Activated CD4-positive, alpha-beta T cell treated with anti-CD3 and anti-CD28 coated beads, Interleukin-2, Interleukin-6, amounts not matched to agents 100 ng/mL and 50 ng/mL, durations not matched to agents 16 hours and 8 hours (primary cell): ENCODE results near the gene KCNJ11.

ENCODE experiments used
- DNase-seq: peaks from one replicate; pipeline ENCODE4 v3.0.0-alpha.2; 2020

Gene KCNJ11

DNA sequence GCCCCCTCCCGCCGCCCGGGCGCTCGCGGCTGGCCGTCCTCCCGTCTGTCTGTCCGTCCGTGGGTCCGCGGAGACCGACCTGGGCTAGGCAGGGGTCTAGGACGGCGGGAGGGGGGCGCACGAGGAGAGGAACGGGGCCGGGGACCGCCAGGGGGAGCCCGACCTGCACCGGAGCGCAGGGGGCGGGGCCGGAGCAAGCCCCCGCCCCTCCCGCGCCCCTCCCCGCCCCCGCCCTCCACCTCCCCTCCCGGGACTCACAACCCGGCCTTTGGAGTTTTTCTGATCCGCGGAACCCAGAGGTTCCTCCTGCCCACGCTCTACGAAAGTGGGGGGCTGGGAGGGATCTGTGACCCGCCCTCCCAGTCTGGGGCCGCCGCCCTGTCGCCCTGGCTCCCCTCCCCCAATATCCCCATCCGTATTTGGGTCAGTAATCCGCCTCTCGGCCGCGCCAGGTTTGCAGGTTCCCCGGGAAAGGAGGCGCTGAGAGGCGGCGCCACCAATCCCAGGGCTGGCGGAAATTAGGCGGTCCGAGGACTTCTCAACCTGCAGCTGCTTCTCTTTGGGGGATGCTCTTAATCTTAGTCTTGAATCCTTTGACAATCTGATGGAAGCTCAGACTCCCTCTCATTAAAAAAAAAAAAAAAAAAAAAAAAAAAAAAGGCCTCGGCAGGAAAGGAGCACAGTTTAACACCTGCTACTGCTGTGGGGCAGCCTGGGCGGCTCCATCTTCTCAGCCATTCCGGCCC, 925 bp upstream of the KCNJ11 start:
- peak; percentile 69 for DNase-seq

DNA sequence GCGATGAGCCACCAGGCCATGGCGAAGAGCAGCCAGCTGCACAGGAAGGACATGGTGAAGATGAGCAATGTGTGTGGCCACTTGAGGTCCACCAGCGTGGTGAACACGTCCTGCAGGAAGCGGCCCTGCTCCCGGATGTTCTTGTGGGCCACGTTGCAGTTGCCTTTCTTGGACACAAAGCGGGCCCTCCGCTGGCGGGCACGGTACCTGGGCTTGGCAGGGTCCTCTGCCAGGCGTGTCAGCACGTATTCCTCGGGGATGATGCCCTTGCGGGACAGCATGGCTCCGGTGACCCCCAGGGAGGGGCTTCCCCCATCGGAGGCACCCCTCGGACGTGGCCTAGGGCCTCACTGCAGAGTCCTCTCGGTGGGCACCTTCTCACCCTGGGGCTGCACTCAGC, 648 bp downstream of the KCNJ11 start:
- DNase-seq = no peak

DNA sequence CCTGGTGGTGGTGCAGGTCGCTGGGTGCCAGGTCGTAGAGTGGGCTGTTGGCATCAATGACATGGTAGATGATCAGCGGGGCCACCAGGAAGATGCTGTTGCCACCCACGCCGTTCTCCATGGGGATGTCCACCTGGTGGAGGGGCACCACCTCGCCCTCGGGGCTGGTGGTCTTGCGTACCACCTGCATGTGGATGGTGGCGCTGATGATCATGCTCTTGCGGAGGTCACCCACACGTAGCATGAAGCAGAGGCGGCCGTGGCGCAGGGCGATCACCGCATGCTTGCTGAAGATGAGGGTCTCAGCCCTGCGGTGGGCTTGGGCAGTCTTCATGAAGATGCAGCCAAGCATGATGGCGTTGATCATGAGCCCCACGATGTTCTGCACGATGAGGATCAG, 1.2 kb downstream of the KCNJ11 start:
- DNase-seq = no peak

DNA sequence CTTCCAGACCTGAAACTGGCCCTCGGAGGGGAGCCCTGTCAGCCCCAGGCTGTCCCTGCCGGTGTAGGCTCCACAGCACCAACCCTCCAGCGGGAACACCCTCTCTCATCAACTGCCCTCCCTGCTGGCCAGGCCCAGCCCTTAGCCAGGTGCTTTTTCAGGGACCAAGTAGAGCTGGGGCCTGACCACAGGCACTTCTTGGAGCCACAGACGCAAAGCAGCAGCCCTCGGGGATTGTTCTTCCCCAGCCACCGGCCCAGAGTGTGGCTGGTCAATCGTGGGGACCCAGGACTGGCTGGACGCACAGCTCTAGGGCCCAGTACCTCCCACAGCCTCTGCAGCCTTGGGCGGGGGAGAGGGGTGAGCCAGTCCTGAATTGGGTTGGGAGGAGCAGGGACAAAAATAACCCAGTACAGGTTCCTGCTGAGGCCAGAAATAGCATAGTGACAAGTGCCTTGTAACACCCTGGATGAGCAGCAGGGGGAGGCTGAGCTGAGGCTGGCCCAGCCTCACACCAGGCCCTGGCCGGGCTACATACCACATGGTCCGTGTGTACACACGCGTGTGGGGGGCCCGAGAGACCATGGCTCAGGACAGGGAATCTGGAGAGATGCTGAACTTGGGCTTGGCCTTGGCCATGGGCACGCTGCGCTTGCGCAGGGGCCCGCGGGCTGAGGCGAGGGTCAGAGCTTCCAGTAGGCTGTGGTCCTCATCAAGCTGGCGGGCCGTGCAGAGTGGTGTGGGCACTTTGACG, 2.0 kb downstream of the KCNJ11 start:
- DNase-seq = peak; percentile 56

DNA sequence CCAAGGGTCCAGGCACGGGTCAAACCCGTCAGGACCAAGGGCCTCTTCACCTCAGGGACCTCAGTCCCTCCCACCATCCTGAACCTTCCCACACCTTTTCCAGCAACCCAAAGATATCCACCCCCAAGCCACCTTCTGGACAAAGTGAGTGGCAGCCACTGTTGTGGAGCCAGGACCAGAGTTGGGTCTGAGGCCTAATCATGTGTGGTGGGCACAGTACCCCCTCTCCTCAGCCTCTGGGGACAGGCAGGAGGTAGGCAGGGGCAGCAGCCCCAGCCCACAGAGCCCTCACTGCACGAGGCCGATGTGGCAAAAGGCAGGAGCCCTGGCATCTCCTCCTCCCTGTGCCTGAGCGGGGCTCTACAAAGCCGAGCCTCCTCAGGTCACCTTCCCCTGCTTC, 2.5 kb downstream of the KCNJ11 start:
- no peak for DNase-seq

DNA sequence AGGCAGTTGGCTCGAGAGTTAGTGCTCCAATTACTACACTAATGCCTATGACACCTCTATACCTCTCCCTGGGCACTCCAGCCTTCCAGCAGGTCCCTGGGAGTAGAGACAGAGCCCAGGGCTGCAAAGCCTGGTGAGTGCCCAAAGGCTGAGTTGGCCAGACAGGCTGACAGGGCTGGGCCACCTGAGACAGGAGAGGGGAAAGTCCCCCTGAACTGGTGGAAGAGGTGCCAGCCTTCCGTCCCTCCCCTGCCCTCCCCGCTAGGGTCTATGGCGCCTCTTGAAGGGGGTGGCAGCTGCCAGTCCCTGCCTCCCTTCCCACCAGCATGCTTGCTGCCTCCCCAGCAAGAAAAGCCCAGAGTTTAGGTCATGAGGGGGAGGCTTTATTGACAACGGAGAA, 3.0 kb downstream of the KCNJ11 start:
- no peak for DNase-seq

DNA sequence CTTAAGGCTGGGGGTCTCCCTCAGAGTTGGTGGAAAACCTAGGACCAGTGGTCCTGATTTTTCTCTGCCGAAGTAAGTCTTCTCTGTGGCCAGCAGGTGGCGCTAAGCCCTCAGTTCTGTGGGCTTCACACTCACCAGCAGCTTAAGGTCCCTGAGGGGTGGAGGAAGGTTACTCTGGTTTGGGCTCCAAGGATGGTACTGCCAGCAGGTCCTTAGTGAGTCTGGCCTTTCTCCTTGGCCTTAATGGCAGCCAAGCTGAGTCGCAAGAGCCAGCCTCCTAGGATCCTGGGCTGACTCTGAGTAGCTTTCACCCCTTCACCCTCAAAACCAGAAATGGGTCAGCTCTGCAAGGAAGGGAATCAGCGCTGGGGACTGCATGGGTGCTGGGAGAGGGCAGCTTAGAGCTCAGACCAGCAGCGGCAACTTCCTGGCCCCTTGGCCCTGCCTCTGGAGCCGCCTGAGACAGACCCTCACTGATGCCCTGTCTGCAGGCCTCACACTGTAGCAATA, 4.4 kb downstream of the KCNJ11 start:
- DNase-seq = peak; percentile 81

DNA sequence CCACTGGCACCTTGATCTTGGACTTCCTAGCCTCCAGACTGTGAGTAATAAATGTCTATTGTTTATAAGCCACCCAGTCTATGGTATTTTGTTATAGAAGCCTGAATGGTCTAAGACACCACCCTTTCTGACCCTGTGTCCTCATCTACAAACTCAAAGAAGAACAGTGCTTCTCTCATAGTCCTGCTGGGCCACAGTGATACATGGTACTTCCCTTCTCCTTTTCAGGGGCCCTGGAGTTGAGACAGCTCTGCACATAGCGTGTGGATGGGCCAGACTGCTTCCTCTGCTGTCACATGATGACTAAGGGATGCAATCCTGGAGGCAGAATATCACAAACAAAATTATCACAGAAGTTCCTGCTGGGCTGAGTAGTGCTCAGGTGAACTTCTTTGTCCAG, 5.0 kb downstream of the KCNJ11 start:
- no peak for DNase-seq

DNA sequence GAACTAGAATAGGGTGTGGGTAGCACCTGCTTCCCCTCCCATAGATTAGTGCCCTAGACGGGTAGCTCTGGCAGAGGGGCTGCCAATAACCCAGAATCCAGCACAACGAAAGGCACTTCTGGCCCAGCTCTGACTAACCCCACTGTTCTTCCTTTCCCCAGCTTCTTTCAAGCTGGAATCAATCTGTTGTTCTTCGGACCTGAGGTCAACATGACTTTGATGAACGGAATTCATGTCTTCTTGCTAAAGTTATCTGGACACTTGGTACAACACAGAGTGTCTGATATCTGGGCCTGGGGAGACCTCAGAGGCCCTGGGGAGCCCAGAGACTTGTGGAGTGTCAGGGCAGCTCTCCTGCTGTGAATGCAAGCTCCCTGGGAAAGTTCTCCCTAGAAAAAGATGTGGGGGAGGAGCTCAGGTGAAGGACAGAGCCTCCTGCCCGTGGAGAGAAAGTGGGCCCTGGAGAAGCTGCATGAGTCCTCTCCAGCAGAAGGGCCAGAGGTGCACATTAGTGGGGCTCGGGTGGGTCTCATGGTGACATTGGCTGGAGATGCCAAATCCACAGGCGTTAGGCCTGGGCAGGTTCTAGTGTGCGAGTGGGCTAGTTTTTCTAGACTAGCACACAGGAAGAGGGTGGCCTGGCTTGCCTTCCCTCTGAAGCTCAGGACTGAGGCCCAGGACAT, 6.3 kb downstream of the KCNJ11 start:
- no peak for DNase-seq

DNA sequence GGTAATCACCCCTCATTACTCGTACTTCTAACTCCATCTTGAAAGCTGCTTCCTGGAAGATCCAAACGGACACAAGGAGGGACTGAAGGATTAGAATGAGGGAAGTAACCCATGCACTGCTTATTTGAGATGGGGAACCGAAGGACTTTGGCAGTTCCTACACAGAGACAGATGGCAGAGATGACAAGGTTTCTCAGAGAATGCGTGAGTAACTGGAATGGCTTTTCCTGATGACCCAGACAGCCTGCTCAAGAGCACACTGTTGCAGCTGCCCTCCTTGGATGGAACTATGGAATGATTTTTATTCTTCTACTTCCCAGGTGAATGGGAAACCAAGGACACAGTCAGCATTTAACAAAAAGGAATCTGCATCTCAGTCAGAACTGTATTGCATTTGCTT, 7.3 kb downstream of the KCNJ11 start:
- no peak for DNase-seq

DNA sequence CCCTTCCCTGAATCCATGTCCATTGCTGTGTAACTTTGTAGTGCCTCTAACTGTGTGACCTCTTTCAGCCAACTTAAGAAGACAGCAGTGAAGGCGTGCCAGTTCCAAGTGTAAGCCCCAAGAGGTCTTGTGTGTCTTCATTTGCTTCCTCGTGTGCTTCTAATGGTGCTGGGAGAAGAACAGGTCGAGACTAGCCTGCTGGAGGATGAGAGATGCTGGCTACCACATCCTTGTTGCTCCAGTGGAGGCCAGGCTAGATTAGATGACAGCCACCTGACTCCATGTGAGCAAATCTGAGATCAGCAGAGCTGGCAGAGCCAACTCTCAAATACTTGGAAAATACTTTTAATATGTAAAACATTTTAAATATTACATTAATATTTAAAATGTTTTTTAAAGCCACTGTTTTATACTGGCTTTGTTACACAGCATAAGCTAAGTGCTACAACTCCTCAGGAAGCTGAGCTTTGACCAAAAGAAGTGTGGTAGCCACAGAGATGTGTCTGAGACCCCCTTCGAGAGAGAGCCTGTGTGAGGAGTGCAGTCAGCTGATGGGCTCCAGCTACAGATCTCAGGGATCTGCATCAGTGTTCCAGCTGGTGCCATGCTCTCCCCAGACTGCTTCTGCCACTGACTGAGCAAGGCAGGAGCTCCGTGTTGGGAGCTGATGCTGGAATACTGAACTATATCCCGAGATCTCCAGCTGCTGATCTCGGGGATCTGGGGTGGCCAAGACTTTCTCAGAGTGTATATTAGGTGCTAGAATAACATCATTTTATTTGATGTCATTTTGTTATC, 8.9 kb downstream of the KCNJ11 start:
- DNase-seq = no peak

DNA sequence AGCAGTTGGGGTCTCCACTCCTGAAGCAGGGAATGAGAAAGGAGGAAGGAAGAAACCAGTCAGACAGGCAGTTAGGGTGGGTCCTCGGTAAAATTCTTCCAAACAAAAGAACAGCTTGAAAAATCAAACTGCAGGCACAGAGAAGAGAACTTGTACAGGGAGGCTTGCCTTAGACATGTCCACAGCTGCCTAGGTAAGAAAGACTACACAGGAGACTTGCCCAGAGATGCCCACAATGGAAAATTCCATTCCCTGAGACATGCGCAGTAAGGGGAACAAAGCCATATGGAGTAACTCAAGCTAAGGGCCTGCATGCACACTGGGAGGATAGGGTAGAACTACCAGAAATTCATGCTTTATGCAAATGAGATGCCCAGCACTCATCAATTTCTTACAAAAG, 9.8 kb downstream of the KCNJ11 start:
- no peak for DNase-seq

DNA sequence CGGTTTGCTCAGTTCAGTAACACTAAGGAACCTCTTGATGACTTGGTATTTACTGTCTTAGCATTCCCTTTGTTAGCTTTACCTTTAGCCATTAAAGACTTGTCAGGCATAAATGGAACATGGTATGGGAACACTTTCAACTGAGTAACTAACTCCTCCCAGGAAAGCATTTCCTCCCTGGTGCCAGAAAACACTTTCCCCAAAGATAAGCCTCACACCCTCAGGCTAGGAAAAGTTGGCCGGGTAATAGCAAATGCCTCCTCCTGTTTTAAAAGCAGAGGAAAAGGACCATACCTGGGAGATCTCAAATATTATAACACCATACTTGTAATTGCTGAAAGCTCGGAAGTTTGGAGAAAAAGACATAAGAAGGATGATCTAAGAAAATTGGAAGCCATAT, 12.0 kb downstream of the KCNJ11 start:
- DNase-seq = no peak

DNA sequence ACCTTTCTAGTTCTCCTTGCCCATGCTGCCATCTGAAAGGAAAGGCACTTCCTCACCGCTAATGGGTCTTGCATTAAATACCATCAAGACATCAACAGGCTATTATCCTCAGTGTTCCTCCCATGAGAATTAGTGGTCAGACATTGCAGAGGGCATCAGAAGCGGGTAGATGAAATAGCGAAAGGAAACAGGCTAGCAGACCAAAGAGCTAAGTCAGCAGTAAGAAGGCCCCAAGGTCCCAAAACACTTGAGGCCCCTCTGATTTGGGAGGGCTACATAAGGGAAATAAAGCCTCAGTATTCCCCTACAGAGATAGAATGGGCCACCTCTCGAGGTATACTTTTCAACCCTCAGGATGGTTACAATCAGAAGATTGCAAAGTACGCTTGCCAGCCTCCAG, 12.9 kb downstream of the KCNJ11 start:
- no peak for DNase-seq

DNA sequence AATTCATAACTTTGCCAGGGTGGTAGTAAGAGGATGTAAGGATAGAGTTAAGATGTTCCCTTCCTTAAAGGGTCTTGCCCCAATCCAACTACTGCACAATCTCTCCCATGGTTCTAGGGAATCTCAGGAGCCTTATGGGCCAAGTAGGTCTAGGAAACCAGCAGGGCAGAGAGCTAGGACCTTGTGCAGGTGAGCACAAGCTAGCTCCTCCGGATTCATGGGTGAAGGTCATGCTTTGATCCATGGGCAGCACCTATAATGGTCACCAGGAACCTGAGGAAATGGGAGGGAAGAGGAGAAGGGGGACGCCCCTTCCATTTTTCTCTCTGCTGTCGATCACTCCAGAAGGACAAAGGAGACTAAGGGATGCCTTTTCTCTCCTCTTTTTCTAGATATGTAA, 16.8 kb downstream of the KCNJ11 start:
- no peak for DNase-seq

DNA sequence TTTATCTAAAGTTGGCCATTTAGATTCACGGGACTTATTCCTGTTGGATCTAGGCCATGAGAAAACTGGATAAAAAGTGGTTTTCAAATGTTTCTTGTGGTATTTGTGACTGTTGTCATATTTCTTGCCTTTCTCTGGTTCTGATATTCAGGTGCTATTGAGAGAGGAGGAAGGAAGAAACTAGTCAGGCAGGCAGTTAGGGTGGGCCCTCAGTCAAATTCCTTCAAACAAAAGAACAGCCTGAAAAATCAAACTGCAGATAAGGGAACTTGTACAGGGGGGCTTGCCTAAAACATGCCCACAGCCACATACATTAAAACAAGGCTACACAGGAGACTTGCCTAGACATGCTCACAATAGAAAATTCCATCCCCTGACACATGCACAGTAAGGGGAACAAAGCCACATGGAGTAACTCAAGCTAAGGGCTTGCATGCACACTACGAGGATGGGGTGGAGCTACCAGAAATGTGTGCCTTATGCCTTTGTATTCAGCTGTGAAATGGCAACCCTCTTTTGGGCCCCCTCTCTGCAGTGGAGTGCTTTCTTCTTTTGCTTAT, 18.7 kb downstream of the KCNJ11 start:
- DNase-seq = no peak

DNA sequence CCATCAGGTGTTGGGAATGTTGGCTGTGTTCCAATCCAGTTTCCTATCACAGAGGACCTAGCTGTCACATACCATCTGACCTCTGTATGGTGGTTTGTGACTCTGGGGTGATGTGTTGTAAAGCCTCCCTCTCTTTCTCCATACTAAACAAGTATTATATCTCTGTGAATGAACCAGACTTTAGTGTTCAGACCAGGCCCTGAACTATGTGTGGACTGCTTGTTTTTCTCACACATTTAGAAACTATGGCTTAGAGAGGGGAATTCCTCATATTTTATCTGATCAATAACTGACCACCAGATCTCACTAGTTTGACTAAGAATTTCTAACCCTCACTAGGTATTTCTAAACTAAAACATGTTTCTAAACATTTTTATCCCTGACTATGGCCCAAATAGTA, 19.4 kb downstream of the KCNJ11 start:
- DNase-seq = no peak

DNA sequence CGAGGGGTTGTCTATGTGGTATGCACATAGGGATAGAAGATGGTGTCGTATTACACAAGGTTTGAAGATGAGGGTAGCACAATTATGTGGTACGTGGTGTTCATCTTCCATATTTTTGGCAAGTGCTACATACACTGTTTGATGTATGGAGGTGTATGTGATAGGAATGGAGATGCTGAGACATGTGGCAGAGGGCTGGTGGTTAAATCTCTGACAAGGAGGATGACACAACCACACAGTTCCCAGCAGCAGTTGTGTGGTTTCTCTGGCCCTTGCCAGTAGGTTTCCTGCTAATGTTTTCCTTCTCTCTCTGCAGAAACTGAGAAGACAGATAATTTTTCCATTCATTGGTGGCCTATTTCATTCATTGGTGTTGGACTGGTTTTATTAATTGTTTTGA, 19.9 kb downstream of the KCNJ11 start:
- DNase-seq = no peak

DNA sequence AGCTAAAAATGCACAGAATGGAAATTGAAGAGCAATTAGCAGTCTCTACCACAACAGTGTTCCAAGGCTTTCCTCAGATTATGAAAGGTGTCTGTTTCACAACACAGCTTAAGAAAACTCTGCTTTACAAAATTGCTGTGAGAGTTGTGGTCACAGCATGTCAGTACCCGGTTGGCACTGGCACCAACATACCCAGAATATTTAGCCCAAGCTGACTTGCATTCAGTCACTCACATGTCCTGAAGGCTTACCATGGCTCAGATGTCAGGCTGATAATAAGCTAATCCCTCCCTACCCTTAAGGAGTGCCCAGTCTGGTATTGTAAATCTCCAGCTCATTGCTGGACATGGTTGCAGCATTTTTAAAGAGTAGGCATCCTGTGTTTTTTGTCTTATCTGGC, 22.0 kb downstream of the KCNJ11 start:
- no peak for DNase-seq

DNA sequence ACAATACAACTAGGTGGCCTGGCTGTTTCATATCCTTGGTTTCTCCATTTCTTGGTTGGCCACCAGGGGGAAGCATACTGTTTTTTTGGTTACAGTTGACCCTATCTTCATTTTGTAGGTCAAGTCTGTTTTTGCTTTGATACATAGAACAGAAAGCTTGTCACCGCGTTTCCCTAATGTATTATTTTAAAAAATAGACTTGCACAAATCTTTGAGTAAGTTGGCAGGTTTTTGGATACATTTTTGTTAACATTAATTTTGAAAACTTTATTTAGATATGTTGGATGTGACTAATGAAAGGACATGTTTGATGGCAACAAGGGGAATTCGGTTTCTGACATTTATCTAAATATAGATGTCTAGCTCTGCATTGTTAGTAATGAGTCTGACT, 33.9 kb downstream of the KCNJ11 start:
- peak; percentile 78 for DNase-seq

DNA sequence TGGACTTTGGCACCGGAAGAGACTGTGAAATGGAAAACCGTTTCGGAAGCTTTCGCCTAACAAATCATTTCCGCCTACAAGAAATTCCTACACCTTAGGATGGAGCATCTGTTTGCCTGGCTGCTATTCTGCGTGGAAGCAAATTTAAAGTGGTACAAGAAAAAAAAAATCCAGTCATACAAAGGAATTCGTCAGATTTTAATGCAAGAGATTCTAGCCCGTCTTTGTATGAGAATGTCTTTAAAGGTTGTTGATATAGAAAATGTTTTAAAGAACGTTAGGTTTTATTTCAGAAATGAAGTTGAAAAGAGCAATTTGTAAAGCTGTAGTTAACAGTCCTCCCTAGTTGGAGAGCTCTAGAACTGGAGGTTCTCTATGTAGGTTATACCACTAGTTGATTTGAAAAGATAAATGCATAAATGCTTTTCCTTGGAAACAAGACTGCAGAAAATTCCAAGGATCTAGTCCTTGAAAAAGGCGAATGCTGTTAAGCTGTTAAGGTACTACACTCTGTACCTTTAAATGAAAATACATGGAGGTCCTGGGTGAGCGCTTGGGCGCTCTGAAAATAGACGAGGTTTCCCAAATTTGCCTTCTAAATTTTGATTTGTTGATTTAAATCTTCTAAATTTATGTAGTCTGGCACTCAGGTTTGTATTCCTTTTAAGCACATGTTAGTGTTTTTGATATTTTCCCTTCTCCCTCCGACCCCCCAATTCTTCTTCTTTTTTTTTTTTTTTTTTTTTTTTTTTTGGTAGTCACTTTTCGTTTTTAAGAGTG, 34.4 kb downstream of the KCNJ11 start:
- DNase-seq = no peak
